A375 (cell line): Measurements from ENCODE around the gene ALOX15B. TPM values are rescaled to one million over a fixed set of nuclear protein-coding genes. Genes with fewer than 3 reads are reported as not detected.

ENCODE experiments used
- small RNA-seq: library from RNA; depleted of rRNA; stranded (forward); fragments of <200 nt; gene quantifications from one replicate; pipeline ENCODE3, GENCODE V24; 2014
- total RNA-seq: library from RNA; depleted of rRNA; stranded (reverse); fragments of >200 nt; shearing (Covaris generic); gene quantifications from 2 replicates; pipeline ENCODE4 v1.2.3, GENCODE V29; 2014; rRNA removed

Gene ALOX15B, protein sequence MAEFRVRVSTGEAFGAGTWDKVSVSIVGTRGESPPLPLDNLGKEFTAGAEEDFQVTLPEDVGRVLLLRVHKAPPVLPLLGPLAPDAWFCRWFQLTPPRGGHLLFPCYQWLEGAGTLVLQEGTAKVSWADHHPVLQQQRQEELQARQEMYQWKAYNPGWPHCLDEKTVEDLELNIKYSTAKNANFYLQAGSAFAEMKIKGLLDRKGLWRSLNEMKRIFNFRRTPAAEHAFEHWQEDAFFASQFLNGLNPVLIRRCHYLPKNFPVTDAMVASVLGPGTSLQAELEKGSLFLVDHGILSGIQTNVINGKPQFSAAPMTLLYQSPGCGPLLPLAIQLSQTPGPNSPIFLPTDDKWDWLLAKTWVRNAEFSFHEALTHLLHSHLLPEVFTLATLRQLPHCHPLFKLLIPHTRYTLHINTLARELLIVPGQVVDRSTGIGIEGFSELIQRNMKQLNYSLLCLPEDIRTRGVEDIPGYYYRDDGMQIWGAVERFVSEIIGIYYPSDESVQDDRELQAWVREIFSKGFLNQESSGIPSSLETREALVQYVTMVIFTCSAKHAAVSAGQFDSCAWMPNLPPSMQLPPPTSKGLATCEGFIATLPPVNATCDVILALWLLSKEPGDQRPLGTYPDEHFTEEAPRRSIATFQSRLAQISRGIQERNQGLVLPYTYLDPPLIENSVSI
- 0.26 and 0.32 TPM in 2 replicates for total RNA-seq

DNA sequence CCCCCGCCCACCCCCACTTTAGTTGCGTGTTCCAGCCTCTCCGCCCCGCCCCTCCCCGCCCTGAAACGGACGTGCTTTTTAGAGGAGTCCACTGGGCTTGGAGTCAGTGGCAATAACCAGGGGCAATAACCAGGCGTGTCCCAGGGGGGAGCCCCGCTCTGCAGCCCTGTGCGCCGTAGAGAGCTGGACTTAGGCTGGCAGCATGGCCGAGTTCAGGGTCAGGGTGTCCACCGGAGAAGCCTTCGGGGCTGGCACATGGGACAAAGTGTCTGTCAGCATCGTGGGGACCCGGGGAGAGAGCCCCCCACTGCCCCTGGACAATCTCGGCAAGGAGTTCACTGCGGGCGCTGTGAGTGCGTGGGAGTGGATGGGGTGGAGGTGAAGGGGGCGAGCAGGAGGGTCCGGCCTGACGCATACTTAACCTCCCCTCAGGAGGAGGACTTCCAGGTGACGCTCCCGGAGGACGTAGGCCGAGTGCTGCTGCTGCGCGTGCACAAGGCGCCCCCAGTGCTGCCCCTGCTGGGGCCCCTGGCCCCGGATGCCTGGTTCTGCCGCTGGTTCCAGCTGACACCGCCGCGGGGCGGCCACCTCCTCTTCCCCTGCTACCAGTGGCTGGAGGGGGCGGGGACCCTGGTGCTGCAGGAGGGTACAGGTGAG lies at the start of gene ALOX15B:
Gene ALOX15B (plus strand): TSS at position 106 of the 657 bp plus-strand sequence. CDS start 97 bp downstream, at position 203.

DNA sequence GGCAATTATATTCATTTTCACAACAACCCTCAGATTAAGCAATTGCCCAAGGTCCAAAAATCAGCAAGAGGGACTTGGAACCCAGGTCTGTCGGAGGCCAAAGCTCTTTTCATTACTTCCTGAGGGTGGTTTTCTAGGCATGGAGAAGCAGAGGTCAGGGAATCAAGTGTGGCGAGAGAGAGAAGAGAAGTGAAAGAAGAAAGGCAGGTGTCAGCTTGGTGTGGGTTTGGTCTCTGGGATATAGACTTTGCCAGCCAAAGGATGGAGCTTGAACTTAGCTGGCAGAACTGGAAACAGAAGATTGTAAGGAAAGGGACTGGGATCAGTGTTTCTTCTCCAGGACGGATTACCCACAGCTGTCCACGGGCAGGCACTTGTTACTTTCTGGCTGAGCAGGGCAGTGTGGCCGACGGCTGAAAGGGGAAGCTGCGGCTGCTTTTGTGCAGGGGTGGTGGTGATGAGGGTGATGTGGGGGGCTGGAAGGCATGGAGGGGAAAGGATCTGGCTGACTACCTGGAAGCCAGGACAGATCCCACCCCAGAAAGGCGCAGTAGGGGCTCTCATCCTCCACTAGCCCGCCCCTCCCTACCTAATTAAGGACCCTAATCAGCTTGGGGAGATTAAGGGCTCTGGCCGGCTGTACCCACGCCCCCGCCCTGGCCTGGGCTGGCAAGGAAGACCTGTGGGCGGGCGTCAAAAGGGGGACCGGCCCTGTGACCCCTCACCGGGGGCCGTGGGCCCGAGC lies 36.7 kb upstream of the ALOX15B start, which contains the start of gene GUCY2D:
Gene GUCY2D (plus strand): TSS at position 640 of the 745 bp plus-strand sequence. CDS start 433 bp downstream, outside the sequence.

DNA sequence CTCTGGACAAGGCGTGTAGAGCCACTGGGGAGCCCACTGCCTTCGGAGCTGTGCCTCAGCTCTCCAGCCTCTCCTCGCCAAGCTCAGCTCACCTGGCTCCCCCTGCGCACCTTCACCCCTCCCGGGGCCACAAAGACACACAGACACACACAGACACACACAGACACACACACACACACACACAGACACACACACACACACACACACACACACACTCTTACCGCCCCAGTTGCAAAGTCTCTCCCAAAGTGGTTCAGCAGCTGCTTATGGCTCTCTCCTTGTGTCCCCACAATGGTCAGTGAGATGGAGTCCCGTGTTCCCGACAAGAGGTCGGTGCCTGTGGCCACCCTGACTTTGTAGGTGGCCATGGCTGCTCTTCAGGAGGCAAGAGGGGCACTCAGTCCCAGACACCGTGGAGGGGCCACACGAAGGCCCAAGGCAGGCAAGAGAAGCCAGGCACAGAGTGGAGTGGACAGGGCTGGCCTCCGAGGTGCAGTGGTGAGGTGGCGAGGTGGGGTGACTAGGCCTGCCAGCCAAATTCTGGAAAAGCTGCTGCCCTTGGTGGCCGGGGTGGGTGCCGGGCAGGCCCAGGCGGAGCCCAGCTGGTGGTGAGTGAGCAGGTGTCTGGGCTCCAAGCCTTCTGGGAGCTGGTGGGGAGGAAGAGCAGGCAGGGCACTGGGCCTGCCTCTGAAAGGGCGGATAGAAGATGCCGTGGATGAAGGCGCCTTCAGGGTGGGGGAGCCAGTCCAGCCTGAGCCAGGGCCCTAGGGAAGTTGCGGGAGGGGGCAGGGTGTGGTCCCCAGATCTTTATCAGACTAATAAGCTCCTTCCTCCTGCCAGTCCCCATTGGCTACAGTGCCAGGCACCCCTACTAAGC lies 48.5 kb downstream of the ALOX15B start, which contains the start of gene ALOX12B:
Gene ALOX12B (minus strand): TSS at position 642 of the 877 bp plus-strand sequence. CDS start 274 bp downstream, at position 368.

Small RNA genes within 50 kb of the gene (small RNA-seq; reads per million reads assigned to genes)
- not detected for gene MIR4314

Other genes starting within 250 kb of the ALOX15B start
- 38.3 and 73.9 TPM in 2 replicates for gene KDM6B, start 204.8 kb upstream of the ALOX15B start, total RNA-seq
- gene TMEM88, start 184.0 kb upstream of the ALOX15B start, total RNA-seq = 1.4 TPM in 1 of 2 replicates, not detected in the other
- gene NAA38, start 181.5 kb upstream of the ALOX15B start, total RNA-seq = 159 and 172 TPM in 2 replicates
- gene CYB5D1, start 181.1 kb upstream of the ALOX15B start, total RNA-seq = 9.3 and 11.5 TPM in 2 replicates
- 77.9 and 83.9 TPM in 2 replicates for gene CHD3, start 150.3 kb upstream of the ALOX15B start, total RNA-seq
- 3.0 and 4.1 TPM in 2 replicates for gene RNF227, start 122.8 kb upstream of the ALOX15B start, total RNA-seq
- gene KCNAB3, start 109.2 kb upstream of the ALOX15B start, total RNA-seq = 2.0 and 4.4 TPM in 2 replicates
- 38.9 and 39.0 TPM in 2 replicates for gene TRAPPC1, start 107.1 kb upstream of the ALOX15B start, total RNA-seq
- gene CNTROB, start 106.9 kb upstream of the ALOX15B start, total RNA-seq = 22.0 and 34.0 TPM in 2 replicates
- not detected in 2 replicates for gene GUCY2D, start 36.4 kb upstream of the ALOX15B start, total RNA-seq
- 0.19 and 0.94 TPM in 2 replicates for gene ALOX12B, start 48.7 kb downstream of the ALOX15B start, total RNA-seq
- gene ALOXE3, start 79.5 kb downstream of the ALOX15B start, total RNA-seq = not detected in 2 replicates
- gene HES7, start 85.0 kb downstream of the ALOX15B start, total RNA-seq = 0.91 and 1.2 TPM in 2 replicates
- gene PER1, start 113.3 kb downstream of the ALOX15B start, total RNA-seq = 27.1 and 44.5 TPM in 2 replicates
- 9.0 and 10.5 TPM in 2 replicates for gene VAMP2, start 123.9 kb downstream of the ALOX15B start, total RNA-seq
- gene TMEM107, start 137.3 kb downstream of the ALOX15B start, total RNA-seq = 22.0 and 23.0 TPM in 2 replicates
- 5.3 and 8.0 TPM in 2 replicates for gene BORCS6, start 151.1 kb downstream of the ALOX15B start, total RNA-seq
- 114 and 116 TPM in 2 replicates for gene AURKB, start 171.5 kb downstream of the ALOX15B start, total RNA-seq
- 9.3 and 9.8 TPM in 2 replicates for gene CTC1, start 209.0 kb downstream of the ALOX15B start, total RNA-seq
- 86.5 and 96.7 TPM in 2 replicates for gene PFAS, start 210.2 kb downstream of the ALOX15B start, total RNA-seq
- 26.8 and 34.2 TPM in 2 replicates for gene RANGRF, start 249.6 kb downstream of the ALOX15B start, total RNA-seq